AG04450 (cell line): Measurements from ENCODE around the gene RRBP1. TPM values are rescaled to one million over a fixed set of nuclear protein-coding genes. Genes with fewer than 3 reads are reported as not detected.

Source experiments
- CTCF ChIA-PET: fragments of 300-600, 350-600 bp; formaldehyde crosslinking; extraction: SDS; loops from one replicate; lab custom pipeline; 2022; ENCODE audit warnings: antibody characterized with exemption, inconsistent platforms; lab: Charles Lee
- POLR2A ChIA-PET: fragments of 350-600 bp; formaldehyde crosslinking; extraction: SDS; loops from one replicate; lab custom pipeline; 2021; ENCODE audit warnings: antibody characterized with exemption, inconsistent platforms; lab: Yijun Ruan, JAX
- DNase-seq: peaks from one replicate; pipeline ENCODE4 v3.0.0-alpha.2; 2011; ENCODE audit warnings: low read depth, low spot score
- H3K27ac ChIP-seq: one replicate; pipeline ENCODE4 v1.5.1; 2012; ENCODE audit warnings: low read depth, low read length, control low read depth
- H3K27me3 ChIP-seq: one replicate; pipeline ENCODE4 v1.6.0; 2012; ENCODE audit warnings: low read length; ENCODE audit not compliant: control insufficient read depth, insufficient read depth
- H3K4me3 ChIP-seq: 2 replicates; pipeline ENCODE4 v1.5.1; 2011; ENCODE audit warnings: mild to moderate bottlenecking, low read depth, low read length, control low read depth
- H3K9me3 ChIP-seq: 2 replicates; pipeline ENCODE4 v1.5.1; 2012; ENCODE audit warnings: low read length; ENCODE audit not compliant: control insufficient read depth, insufficient read depth
- polyA plus RNA-seq: library from polyadenylated mRNA; depleted of rRNA; stranded (reverse); fragments of >200 nt; gene quantifications from 2 replicates; pipeline ENCODE4 v1.2.3, GENCODE V29; 2011
- TF ChIP-seq, protein P1 (sequence below): IDR thresholded peaks from 2 replicates; pipeline ENCODE4 v1.5.1; 2011; ENCODE audit warnings: low read depth, low read length, control low read depth, inconsistent platforms

The RRBP1 gene
- polyA plus RNA-seq, 1 experiment, result 153 TPM

DNA sequence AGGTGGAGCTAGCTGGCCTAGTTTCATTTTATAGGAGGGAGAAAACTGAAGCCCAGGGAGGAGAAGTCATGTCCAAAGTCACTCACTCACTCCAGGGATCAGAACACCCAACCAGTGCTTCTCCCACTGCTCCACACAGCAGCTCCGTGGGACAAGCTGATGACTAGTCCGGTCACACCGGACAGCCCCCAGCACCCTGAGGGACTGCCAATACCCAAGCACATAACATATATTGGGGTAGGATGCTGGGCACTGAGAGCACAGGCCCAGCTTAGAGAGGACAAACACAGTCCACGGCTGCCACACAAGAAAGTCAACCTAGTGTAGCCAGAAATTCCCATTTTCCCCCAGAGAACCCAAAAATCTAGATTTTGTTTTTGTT lies 5.7 kb downstream of the RRBP1 start:
- CTCF ChIA-PET, result interaction anchor here (0.8 to 1.4 kb wide), 2 partner anchors 10 to 28 kb away, joined by 3 to 5 read pairs; no protein-coding TSS in a partner anchor
- H3K9me3 ChIP-seq, result no peaks in the 10 kb centered on the region
- no peaks in the 10 kb centered on the region for H3K27me3 ChIP-seq
- no peak overlapping the region for H3K4me3 ChIP-seq
- no peak for DNase-seq
- POLR2A ChIA-PET, result interaction anchor here (0.6 to 1.3 kb wide), 2 partner anchors 8 to 95 kb away, joined by 3 read pairs; no protein-coding TSS in a partner anchor
- TF ChIP-seq, protein P1, sequence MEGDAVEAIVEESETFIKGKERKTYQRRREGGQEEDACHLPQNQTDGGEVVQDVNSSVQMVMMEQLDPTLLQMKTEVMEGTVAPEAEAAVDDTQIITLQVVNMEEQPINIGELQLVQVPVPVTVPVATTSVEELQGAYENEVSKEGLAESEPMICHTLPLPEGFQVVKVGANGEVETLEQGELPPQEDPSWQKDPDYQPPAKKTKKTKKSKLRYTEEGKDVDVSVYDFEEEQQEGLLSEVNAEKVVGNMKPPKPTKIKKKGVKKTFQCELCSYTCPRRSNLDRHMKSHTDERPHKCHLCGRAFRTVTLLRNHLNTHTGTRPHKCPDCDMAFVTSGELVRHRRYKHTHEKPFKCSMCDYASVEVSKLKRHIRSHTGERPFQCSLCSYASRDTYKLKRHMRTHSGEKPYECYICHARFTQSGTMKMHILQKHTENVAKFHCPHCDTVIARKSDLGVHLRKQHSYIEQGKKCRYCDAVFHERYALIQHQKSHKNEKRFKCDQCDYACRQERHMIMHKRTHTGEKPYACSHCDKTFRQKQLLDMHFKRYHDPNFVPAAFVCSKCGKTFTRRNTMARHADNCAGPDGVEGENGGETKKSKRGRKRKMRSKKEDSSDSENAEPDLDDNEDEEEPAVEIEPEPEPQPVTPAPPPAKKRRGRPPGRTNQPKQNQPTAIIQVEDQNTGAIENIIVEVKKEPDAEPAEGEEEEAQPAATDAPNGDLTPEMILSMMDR, result no peak
- no peak overlapping the region for H3K27ac ChIP-seq

DNA sequence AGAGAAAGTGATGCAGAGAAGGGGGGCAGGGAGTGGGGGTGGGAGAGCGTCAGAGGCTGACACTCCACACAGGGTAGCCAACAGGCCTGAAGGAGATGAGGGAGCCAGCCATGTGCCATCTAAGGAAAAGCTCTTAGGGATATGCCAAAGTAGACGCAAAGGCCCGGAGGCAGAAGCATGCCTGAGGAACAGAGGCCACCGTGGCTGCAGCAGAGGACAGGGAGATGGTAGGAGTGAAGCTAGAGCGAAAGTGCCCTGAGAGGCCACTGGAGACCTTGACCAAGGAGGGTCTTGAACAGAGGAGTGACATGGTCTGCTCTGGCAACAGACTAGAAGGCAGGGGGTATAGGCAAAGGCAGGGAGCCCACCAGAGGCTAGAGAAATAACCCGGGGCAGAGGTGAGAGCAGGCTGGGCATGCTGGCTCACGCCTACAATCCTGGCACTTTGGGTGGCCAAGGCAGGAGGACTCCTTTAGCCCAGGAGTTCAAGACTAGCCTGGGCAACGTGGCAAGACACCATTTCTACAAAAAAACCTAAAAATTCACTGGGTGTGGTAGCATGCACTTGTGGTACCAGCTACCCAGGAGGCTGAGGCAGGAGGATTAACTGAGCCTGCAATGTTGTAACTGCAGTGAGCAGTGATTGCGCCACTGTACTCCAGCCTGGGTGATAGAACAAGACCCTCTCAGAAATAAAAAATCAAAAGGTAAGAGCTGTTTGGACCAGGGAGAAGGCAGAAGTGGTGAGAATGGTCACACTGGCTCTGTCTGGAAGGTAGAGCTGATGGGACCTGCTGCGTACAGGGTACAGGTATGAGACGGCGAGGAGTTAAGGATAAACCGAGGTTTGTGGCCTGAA lies 6.3 kb downstream of the RRBP1 start:
- H3K27ac ChIP-seq, result peak overlapping the region; percentile 68
- no peak for DNase-seq
- no peaks in the 10 kb centered on the region for H3K9me3 ChIP-seq
- ChIA-PET CTCF (interaction anchor here (0.6 to 1.4 kb wide), 5 partner anchors 10 to 610 kb away, joined by 3 to 5 read pairs (median 3); no protein-coding TSS in a partner anchor), POLR2A (interaction anchor here (0.7 to 1.3 kb wide), 7 partner anchors 8 to 261 kb away, joined by 3 to 5 read pairs (median 4); no protein-coding TSS in a partner anchor)
- no peak overlapping the region for H3K4me3 ChIP-seq
- H3K27me3 ChIP-seq, result no peaks in the 10 kb centered on the region
- TF ChIP-seq, protein P1, result no peak

DNA sequence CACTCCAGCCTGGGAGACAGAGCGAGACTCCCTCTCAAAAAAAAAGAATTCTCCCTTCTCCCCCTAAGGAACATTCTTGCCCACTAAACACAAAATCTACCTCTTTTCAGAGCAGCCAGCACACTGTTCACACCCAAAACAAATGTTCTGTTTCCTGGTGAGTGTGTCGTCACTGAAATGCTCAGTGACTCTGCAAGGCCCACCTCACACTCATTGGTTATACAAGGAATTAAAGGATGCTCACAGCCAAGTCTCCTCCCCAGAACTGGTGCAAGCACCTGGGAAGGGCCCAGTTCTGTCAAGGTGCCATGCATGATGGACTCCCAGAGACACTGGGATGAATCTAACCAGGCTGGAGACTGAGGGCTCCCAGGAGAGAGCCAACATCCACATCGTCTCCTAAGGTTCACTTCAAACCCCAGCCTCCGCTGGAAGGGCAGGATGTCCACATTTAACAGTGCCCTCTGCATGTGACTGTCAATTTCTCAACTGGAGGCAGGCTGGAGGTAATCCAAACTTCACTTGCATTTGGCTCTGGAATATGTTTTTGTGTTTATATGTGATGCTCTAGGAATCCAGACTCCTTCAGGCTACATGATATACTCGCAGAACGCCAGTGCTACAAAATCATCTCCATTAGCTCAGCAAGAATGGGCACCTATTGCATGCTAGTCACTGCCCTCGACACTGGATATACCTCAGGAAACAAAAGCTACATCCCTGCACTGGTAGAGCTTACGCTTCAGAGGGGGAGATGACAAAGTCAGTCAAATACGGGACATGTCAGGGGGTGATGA lies 7.1 kb downstream of the RRBP1 start:
- H3K27me3 ChIP-seq, result no peaks in the 10 kb centered on the region
- POLR2A ChIA-PET, result interaction anchor here (0.7 to 1.0 kb wide), 6 partner anchors 8 to 262 kb away, joined by 3 to 5 read pairs (median 4); no protein-coding TSS in a partner anchor
- no peaks in the 10 kb centered on the region for H3K9me3 ChIP-seq
- CTCF ChIA-PET, result interaction anchor here (0.6 to 0.9 kb wide), 3 partner anchors 188 to 611 kb away, joined by 3 read pairs; no protein-coding TSS in a partner anchor
- H3K4me3 ChIP-seq, result no peak overlapping the region
- TF ChIP-seq, protein P1, result no peak
- H3K27ac ChIP-seq, result peak overlapping the region; percentile 68
- DNase-seq, result peak; percentile 37

DNA sequence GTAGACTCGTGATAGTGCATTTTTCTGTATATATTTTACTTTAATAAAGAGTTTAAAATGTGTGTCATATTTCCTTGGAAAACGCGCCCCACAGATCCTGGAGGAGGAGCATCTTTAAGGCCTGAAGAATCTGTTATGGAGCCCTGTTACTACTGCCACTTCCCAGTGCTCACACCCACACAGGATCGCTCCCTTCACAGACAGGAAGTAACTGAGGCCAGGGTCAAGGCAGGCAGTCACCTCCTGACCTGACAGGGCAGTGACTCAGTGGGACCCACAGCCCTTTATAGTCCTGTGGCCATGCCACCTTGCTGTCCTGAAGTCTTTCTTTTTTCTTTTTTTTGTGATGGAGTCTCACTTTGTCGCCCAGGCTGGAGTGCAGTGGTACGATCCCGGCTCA lies 9.0 kb downstream of the RRBP1 start:
- DNase-seq, result no peak
- TF ChIP-seq, protein P1, result no peak
- no peak overlapping the region for H3K4me3 ChIP-seq
- H3K27me3 ChIP-seq, result no peaks in the 10 kb centered on the region
- no peak overlapping the region for H3K27ac ChIP-seq
- ChIA-PET CTCF (no interaction called here), POLR2A (interaction anchor here (1.0 to 1.8 kb wide), 2 partner anchors 9 to 170 kb away, joined by 4 to 5 read pairs; partner anchors contain the start of gene RRBP1)
- no peaks in the 10 kb centered on the region for H3K9me3 ChIP-seq
